OCI-M1 (cell line): Measurements from ENCODE around the gene CACYBP.
"Not testable (repeated sequence)": the region's sequence is repeated elsewhere in the genome, so short reads cannot be mapped to it uniquely, and the experiment has no call there.

ENCODE experiments used
- DNase-seq: peaks from one replicate; lab custom pipeline; 2025; lab: John Stamatoyannopoulos, UW

The CACYBP gene

GRCh38 chr1:175009532-175009931, 9.8 kb downstream of the CACYBP start:
- DNase-seq, result no peak

- DNase-seq, result no peak
These were observed 13.7 kb downstream of the CACYBP start for GRCh38 chr1:175013445-175013844.

- peak; percentile 37 for DNase-seq
These were observed 15.5 kb downstream of the CACYBP start for GRCh38 chr1:175015243-175015642.

GRCh38 chr1:175019524-175019923, 19.8 kb downstream of the CACYBP start:
- no peak for DNase-seq

GRCh38 chr1:175023043-175023921, 23.5 kb downstream of the CACYBP start, which contains the start of gene MRPS14:
Gene MRPS14 (minus strand): TSS chr1:175023425. CDS start chr1:175023408, 17 bp downstream.
- DNase-seq, result peak; percentile 99

DNA sequence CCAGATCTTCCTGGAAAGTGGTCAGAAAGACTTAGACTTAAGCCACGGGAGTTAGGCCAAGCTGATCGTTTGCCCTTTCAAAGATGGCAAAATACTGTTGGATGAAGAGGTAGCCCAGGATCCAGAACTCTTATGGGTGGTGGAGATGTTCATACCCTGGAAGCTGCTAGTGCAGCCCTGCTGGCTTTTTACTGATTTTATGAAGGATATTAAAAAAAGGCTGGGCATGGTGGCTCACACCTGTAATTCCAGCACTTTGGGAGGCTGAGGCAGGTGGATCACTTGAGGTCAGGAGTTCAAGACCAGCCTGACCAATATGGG, 24.1 kb downstream of the CACYBP start:
- not testable (repeated sequence) for DNase-seq

- no peak for DNase-seq
These were observed 25.0 kb downstream of the CACYBP start for GRCh38 chr1:175024773-175025172.

DNA sequence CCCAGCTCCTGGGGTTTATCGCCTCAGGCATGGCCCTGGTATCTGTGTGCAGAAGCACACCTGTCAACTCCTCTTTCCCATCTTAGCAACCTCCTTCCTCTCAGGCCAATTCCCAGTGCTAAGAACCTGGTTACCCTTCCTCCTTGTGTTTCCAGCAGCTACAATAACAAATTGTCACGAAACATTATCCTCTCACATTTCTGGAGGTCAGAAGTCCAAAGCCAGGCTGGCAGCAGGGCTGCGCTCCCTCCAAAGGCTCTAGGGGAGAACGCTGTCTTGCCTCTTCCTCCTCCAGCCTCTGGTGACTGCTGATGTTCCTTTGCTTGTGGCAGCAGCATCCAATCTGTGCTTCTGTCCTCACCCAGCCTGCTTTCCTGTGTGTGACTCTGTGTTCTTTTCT, 34.2 kb downstream of the CACYBP start:
- no peak for DNase-seq

DNA sequence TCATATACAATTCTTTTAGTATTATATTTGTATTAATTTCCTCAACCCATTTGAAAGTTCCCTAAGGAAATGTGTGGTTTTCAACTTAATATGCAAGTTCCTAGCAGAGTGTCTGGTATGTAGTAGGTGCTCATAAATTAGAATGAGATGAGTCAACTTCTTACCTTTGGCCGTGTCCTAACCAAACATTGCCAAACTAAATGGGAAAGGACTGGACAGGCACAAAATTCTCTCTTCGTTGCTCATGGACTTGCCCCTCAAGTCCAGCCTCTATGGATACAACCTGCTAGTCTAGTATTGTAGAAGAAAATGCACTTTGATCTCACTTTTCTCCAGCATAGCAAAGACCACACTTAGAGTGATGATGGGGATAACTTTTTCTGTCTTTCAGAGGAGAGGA, 35.0 kb downstream of the CACYBP start:
- DNase-seq, result no peak

DNA sequence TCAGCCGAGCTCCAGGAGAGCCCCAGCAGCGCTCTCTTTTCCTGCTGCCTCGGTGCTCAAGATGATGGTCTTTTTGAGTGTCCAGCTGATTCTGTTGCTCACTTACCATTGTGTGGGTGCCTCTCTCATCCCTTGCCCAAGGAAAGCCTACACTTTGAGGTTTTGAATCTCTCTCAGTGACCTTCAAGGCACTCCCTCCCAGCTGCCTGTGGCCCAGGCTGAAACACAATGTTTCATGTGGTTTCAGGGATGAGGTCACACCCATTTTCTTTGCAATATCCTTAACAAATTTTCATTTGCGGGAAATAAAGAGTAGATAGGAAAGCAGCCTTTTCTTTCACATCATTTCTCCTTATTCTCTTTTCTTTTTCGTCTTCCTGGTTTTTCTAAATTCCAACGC, 36.1 kb downstream of the CACYBP start:
- DNase-seq, result peak; percentile 16

DNA sequence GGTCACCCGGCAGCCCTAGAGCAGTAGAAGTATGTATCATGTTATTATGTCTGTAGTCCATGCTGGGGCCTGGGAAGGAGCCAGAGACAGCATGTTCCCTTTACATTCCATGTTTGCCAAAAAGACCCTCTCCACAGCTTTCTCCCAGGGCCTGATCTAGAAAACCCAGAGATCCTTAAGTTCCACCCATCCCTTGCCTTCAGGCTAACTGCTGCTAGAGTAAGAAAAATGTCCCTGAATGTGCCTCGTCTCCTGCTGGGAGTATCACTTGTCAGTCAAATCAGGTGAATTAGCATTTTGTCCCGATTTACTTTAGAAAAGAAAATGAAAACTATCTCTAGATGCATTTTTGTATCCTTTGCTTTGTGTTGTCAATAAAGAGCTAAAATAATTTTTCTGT, 36.7 kb downstream of the CACYBP start:
- no peak for DNase-seq

GRCh38 chr1:175037416-175037815, 37.7 kb downstream of the CACYBP start:
- no peak for DNase-seq

GRCh38 chr1:175040324-175040879, 40.7 kb downstream of the CACYBP start:
- no peak for DNase-seq

DNA sequence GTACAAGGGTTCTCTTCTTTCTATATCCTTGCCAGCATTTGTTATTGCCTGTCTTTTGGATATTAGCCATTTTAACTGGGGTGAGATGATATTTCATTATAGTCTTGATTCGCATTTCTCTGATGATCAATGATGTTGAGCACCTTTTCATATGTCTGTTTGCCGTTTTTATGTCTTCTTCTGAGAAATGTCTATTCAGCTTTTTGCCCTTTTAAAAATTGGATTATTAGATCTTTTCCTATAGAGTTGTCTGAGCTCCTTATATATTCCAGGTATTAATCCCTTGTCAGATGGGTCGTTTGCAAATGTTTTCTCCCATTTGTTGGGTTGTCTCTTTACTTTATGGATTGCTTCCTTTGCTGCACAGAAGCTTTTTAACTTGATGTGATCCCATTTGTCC, 42.9 kb downstream of the CACYBP start:
- no peak for DNase-seq

- DNase-seq, result no peak
These were observed 44.1 kb downstream of the CACYBP start for GRCh38 chr1:175043824-175044223.

- not testable (repeated sequence) for DNase-seq
These were observed 44.8 kb downstream of the CACYBP start for GRCh38 chr1:175044591-175044990.

GRCh38 chr1:175045097-175045496, 45.4 kb downstream of the CACYBP start:
- no peak for DNase-seq

DNA sequence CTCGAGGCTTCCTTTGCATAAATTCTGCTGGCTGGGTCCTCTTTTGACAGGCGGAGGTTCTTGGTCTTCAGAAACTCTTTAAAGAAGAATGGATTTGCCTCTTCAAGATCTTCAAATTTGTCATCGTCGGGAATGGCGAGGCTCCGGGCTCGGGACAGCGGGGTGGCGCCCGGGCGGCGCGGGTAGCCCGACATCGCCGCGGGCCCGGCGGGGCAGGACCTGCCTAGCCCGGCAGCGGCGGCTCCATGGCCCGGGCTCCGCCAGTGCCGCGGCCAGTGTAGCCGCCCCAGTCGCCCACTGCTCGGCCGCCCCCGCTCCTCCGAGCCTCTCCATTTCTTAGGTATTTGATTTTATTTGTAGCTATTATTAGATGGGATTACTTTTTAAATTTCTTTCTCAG, 45.8 kb downstream of the CACYBP start:
- no peak for DNase-seq

- no peak for DNase-seq
These were observed 51.2 kb downstream of the CACYBP start for GRCh38 chr1:175050992-175051391.

DNA sequence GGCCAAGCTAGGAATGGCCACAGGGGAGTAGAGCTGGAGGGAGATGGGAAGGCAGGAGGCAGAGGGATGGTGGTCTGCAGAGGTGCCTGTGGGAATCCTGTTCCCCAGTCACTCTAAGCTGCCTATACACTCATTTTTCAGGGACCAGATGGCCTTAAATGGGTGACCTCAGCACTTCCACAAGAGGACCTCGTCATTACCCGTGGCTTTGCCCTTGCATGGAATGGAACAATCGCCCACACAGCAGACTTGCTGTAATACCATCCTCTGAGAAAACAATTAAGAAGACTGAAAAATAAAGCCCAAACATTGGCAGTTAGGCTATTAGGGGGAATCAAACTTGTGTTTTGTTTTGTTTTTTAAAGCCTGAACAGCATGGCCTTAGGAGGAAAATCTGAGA, 55.0 kb downstream of the CACYBP start:
- no peak for DNase-seq
